ENCODE results near the gene S100A4.
"Not testable (repeated sequence)": the region's sequence is repeated elsewhere in the genome, so short reads cannot be mapped to it uniquely, and the experiment has no call there.

S100A4 gene

DNA sequence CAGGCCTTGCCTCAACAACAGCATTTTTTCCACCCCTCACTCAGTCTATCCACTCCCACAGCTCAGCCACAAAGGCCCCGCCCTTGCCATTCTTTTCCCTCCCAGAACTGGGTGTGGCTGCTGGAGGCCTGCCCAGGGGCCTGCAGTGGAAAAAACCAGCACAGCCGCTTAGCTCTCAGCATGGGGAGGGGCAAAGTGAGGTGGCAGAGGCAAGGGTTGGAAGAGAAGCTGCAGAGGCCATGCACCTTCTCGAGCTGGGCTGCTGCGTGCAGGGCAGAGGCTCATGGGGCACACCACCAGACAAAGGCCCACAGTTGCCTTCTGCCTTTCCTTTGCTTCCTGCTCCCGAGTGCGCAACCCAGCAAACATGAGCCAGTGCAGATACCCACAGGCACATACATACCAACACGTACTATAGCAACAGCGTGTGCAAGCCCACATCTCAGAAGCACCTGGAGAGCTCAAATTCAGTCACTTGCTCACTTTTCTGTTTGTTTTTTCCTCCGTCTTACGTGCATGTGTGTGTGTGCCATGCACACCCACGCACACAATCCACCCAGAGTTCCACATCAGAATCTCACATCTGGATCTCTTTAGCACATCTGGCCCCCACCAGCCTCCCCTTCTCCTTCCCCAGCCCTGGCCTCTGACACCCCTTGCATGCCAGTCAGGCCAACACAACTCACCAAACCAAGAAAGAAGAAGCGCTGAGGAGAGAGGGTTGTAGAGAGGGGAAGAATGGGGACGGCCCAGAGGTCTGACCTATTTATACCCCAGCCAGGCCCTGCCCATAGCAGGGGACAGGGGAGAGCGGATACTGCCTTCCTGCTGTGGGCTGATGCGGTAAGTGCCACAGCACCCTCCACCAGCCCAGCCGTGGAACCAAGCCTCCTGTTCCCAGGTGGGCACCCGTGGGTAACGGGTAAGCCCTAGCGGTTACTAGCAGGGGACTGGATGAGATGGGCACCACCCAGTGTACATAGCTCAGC is at the start of gene S100A4:
Gene S100A4 (minus strand): TSS at position 740 of the 989 bp plus-strand sequence. CDS start 1,012 bp downstream, outside the sequence.
- DNase-seq (ENCODE audit: low read depth in 2 of 2, low spot score in 1 of 2), result peak; percentile 56 to 80

DNA sequence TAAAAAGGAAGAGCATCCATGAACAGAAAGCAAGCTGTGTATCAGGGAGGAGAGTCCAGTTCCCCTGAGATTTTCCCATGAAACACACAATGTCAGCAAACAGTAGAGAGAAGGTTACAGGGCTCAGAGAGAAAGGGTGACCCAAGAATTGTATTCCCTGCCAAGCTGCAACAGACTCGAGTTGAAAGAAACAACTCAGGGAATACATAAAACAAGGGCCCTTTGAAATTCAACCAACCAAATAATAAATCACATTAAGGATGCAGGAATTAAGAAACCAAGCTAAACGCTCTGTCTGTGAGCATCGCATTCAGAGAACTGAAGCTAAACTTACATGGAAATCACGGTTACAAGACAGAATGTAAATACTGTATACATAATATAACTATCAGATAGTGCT is 47.1 kb upstream of the S100A4 start:
- no peak for DNase-seq (ENCODE audit: low read depth in 2 of 2, low spot score in 1 of 2)

- no peak for DNase-seq (ENCODE audit: low read depth in 2 of 2, low spot score in 1 of 2)
Observed at GRCh38 chr1:153588482-153588881, 42.9 kb upstream of the S100A4 start.

DNA sequence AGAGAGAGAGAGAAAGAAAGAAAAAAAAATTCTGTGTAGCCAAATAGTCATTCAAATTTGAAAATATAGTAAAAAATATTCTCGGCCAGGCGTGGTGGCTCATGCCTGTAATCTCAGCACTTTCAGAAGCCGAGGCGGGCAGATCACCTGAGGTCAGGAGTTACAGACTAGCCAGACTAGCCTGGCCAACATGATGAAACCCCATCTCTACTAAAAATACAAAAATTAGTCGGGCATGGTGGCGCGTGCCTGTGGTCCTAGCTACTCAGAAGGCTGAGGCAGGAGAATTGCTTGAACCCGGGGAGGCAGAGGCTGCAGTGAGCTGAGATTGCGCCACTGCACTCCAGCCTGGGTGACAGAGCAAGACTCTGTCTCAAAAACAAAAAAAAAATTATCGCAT is 42.4 kb upstream of the S100A4 start:
- DNase-seq (ENCODE audit: low read depth in 2 of 2, low spot score in 1 of 2), result not testable (repeated sequence)

DNA sequence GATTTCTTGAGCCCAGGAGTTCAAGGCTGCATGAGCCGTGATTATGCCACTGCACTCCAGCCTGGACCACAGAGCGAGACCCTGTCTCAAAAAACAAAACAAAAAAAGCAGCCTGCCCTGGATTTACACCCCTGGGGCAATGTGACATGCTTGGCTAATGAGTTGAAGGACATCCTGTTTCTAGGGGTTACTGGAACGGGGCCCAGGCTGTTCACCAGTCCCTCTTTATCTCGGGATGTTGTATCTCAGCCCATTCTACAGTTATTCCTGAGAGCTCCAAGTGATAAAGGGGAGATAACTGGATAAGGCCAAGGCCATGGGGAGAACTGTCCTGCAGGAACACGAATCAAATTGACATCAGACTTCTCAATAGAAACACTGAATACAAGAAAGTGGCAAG is 41.7 kb upstream of the S100A4 start:
- DNase-seq (ENCODE audit: low read depth in 2 of 2, low spot score in 1 of 2), result no peak

DNA sequence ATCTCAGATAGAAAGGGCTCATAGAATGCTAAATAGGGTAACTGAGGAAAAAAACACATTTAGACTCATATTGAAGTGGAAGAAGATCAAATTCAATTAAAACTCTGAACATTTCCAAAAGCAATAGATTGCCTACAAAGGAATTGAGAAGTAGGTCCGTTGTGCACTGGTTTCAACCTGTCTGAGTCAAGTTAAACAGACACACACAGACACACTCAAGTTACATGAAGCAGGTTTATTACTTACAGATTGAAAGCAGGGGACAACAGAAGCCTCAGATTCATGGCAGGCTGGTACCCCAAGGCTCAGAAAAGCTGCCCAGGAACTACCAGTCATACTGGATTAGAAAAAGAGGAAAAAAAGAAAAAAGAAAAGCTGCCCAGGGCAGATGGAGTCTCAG is 40.7 kb upstream of the S100A4 start:
- no peak for DNase-seq (ENCODE audit: low read depth in 2 of 2, low spot score in 1 of 2)

- no peak for DNase-seq (ENCODE audit: low read depth in 2 of 2, low spot score in 1 of 2)
Observed at GRCh38 chr1:153585006-153585405, 39.4 kb upstream of the S100A4 start.

- no peak for DNase-seq (ENCODE audit: low read depth in 2 of 2, low spot score in 1 of 2)
Observed at GRCh38 chr1:153583976-153584375, 38.4 kb upstream of the S100A4 start.

GRCh38 chr1:153583514-153583913 is 37.9 kb upstream of the S100A4 start:
- DNase-seq (ENCODE audit: low read depth in 2 of 2, low spot score in 1 of 2), result not testable (repeated sequence)

- DNase-seq (ENCODE audit: low read depth in 2 of 2, low spot score in 1 of 2), result not testable (repeated sequence)
Observed at GRCh38 chr1:153582836-153583235, 37.2 kb upstream of the S100A4 start.

DNA sequence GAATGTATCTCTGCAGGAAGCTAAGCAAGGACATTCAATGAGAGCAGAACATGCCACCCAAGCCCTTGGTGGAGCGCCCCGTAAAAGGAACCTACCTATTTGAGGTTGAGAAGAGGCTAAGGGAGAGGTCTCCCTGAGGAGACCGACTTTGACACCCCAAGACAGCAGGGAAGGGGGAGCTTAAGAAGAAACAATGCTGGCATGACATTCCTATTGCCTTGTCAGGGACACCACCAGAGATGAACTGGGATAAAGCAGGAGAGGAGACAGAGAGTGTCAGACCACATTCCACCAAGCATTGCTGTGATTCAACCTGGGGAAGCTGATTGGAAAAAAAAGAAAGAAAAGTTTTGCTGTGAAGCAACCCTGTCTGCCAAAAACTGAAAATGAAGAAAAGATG is 33.3 kb upstream of the S100A4 start:
- no peak for DNase-seq (ENCODE audit: low read depth in 2 of 2, low spot score in 1 of 2)

DNA sequence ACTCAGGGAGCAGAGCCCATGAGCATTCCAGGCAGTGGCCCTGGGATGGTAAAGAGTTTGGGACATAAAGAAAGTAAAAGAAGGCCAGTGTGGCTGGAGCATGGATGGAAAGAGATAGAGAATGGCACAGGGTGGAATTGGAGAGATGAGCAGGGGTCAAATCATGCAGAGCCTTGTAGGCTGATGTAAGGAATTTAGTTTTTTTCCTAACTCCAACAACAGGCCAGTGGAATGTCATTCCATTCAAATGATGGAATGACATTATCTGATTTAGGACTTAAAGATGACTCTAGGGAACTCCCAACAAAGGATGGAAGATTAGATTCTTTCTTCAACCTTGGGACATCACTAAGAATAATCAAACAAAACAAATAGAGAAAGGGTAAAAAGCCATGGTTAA is 32.9 kb upstream of the S100A4 start:
- DNase-seq (ENCODE audit: low read depth in 2 of 2, low spot score in 1 of 2), result no peak

- no peak for DNase-seq (ENCODE audit: low read depth in 2 of 2, low spot score in 1 of 2)
Observed at GRCh38 chr1:153577624-153578051, 32.0 kb upstream of the S100A4 start.

DNA sequence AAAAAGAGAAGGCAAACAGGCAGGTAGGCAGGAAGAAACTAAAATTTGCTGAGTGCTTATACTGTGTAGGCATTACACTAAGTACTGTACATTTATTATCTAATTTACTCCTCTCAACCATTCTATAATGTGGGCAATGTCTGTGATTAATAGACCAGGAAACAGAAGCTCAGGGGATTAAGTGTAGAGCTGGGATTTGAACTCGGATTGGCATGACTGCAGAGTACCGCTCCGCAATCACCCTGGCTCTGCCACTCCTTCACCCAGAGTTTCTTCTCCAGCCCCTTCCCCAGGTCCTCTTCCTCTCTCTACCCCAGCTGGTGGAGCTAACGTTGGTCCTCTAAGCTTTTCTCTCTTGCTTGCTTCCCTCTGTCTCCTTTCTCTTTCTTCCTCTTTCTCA is 31.5 kb upstream of the S100A4 start:
- DNase-seq (ENCODE audit: low read depth in 2 of 2, low spot score in 1 of 2), result no peak

GRCh38 chr1:153575497-153575896 is 29.9 kb upstream of the S100A4 start:
- DNase-seq (ENCODE audit: low read depth in 2 of 2, low spot score in 1 of 2), result not testable (repeated sequence)

- not testable (repeated sequence) for DNase-seq (ENCODE audit: low read depth in 2 of 2, low spot score in 1 of 2)
Observed at GRCh38 chr1:153575081-153575491, 29.5 kb upstream of the S100A4 start.

DNA sequence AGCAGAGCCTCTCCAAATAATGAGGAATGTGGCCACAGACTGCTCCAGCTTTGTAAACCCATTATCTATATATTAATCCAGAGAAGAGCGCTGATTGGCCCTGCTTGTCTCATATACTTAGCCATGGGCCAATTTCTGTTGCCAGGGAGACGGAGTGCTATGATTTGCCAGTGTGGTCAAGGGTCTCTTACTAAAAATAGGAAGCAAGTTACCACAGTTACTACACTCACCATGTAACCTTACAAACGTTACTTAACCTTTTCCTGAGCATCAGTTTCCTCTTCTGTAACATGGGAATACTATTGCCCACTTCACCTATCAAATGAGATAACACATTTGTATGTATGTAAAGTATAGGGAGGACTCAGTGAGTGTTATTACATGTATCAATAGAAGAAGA is 27.7 kb upstream of the S100A4 start:
- DNase-seq (ENCODE audit: low read depth in 2 of 2, low spot score in 1 of 2), result no peak

DNA sequence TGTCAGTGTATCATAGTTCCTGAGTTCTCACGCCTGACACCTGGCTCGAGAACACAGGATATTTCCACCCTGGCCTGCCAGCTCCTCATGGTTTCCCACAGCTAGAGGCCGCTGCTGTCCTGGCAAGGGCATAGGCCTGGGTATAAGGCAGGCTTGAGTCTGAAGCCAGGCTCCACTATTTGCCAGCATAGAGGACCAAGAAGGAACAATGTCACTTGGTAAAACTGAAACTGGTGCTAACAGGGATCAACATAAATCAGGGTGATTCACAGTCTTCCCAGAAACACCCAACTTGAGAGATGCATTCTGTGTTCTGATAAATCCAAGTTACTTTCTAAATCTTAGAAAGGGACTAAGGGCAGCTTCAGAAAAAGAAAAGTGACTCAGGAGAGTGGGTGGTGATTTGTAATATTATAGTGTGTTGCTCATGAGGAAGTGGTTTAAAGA is 27.0 kb upstream of the S100A4 start:
- peak in 1 of 2 donors; percentile 18 for DNase-seq (ENCODE audit: low read depth in 2 of 2, low spot score in 1 of 2)

- DNase-seq (ENCODE audit: low read depth in 2 of 2, low spot score in 1 of 2), result no peak
Observed at GRCh38 chr1:153571706-153572105, 26.1 kb upstream of the S100A4 start.

DNA sequence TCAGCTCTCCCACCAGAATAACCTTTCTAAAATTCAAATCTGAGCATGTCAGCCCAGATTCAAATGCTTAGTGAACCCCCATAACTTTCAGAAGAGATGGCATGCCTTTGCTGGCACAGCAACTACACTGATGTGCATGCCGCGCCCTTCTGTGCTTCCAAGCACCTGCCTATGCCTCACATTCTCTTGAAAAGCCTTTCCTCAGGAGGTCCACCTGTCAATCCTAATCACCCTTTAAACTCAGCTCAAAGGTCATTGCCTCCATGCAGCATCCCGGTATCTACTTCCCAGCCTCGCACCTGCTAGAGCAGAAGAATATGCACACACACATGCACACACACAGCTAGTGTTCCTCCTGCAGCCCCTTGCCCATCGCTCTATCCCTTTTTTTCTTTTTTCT is 25.3 kb upstream of the S100A4 start:
- no peak for DNase-seq (ENCODE audit: low read depth in 2 of 2, low spot score in 1 of 2)

DNA sequence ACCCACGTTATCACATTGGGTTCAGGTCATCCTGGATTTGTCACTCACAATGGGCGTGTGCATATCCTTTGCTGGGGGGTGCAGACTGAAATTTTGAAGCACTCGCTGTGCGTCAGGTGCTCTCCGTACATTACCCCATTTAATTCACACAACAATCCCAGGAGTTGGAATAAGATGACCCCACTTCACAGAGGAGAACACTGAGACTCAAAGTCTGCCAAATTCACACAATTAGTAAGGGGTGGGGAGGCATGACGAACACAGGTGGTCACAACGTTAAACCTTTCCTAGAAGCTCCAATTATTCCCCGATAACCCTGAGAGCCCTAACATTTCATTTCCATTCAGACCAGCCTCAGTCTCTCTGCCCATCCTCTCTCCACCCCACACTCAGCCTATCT is 23.9 kb upstream of the S100A4 start:
- no peak for DNase-seq (ENCODE audit: low read depth in 2 of 2, low spot score in 1 of 2)

- DNase-seq (ENCODE audit: low read depth in 2 of 2, low spot score in 1 of 2), result peak; percentile 62 to 65
Observed at GRCh38 chr1:153568367-153569099, 22.9 kb upstream of the S100A4 start.

Measured in stimulated activated CD8-positive, alpha-beta memory T cell treated with anti-CD3 and anti-CD28 coated beads, Interleukin-4, amount 100 ng/mL, for 1 hour (primary cell).